ENCODE data around the gene SEMA3B. TPM values are rescaled to one million over a fixed set of nuclear protein-coding genes. Genes with fewer than 3 reads are reported as not detected.

SEMA3B gene
- total RNA-seq, 1 donor from 2014 or later, result 2.3 TPM

Small RNAs within 50 kb of the gene (small RNA-seq; reads per million reads assigned to genes)
- gene MIR5787, result not detected

Other genes with a start within 250 kb of the SEMA3B start
- 205 TPM for gene RBM5, start 180.2 kb upstream of the SEMA3B start, total RNA-seq
- 5.8 TPM for gene SEMA3F, start 113.8 kb upstream of the SEMA3B start, total RNA-seq
- gene GNAT1, start 77.5 kb upstream of the SEMA3B start, total RNA-seq, result not detected
- 5.0 TPM for gene SLC38A3, start 63.9 kb upstream of the SEMA3B start, total RNA-seq
- 84.5 TPM for gene GNAI2, start 32.9 kb upstream of the SEMA3B start, total RNA-seq
- 0.47 TPM for gene LSMEM2, start 9.9 kb downstream of the SEMA3B start, total RNA-seq
- 15.1 TPM for gene IFRD2, start 23.3 kb downstream of the SEMA3B start, total RNA-seq
- gene HYAL3, start 30.3 kb downstream of the SEMA3B start, total RNA-seq, result 6.6 TPM
- gene NAA80, start 30.3 kb downstream of the SEMA3B start, total RNA-seq, result 4.5 TPM
- 0.16 TPM for gene HYAL1, start 34.4 kb downstream of the SEMA3B start, total RNA-seq
- 30.9 TPM for gene HYAL2, start 53.6 kb downstream of the SEMA3B start, total RNA-seq
- 16.2 TPM for gene TUSC2, start 59.1 kb downstream of the SEMA3B start, total RNA-seq
- gene RASSF1, start 71.7 kb downstream of the SEMA3B start, total RNA-seq, result 7.8 TPM
- 2.5 TPM for gene ZMYND10, start 76.6 kb downstream of the SEMA3B start, total RNA-seq
- gene NPRL2, start 81.6 kb downstream of the SEMA3B start, total RNA-seq, result 19.0 TPM
- gene CYB561D2, start 81.7 kb downstream of the SEMA3B start, total RNA-seq, result 10.0 TPM
- gene TMEM115, start 90.4 kb downstream of the SEMA3B start, total RNA-seq, result 19.8 TPM
- 2.2 TPM for gene CACNA2D2, start 234.5 kb downstream of the SEMA3B start, total RNA-seq

Measured in occipital lobe (tissue), 2 donors.